Epithelial cell of esophagus (primary cell): ENCODE data around the gene TMA7.
"Not testable (repeated sequence)": the region's sequence is repeated elsewhere in the genome, so short reads cannot be mapped to it uniquely, and the experiment has no call there.

Source experiments
- DNase-seq: peaks from one replicate; pipeline ENCODE4 v3.0.0; 2010; ENCODE audit warnings: low read depth
- H3K4me3 ChIP-seq: 2 replicates; pipeline ENCODE4 v1.5.1; 2011; ENCODE audit warnings: mild to moderate bottlenecking, low read length, control low read depth
- TF ChIP-seq, protein P1 (sequence below): IDR thresholded peaks from 2 replicates; pipeline ENCODE4 v1.5.1; 2011; ENCODE audit warnings: low read depth, mild to moderate bottlenecking, low read length, control low read depth, inconsistent platforms; ENCODE audit not compliant: insufficient read depth; ENCODE audit errors: missing control alignments

Gene TMA7

DNA sequence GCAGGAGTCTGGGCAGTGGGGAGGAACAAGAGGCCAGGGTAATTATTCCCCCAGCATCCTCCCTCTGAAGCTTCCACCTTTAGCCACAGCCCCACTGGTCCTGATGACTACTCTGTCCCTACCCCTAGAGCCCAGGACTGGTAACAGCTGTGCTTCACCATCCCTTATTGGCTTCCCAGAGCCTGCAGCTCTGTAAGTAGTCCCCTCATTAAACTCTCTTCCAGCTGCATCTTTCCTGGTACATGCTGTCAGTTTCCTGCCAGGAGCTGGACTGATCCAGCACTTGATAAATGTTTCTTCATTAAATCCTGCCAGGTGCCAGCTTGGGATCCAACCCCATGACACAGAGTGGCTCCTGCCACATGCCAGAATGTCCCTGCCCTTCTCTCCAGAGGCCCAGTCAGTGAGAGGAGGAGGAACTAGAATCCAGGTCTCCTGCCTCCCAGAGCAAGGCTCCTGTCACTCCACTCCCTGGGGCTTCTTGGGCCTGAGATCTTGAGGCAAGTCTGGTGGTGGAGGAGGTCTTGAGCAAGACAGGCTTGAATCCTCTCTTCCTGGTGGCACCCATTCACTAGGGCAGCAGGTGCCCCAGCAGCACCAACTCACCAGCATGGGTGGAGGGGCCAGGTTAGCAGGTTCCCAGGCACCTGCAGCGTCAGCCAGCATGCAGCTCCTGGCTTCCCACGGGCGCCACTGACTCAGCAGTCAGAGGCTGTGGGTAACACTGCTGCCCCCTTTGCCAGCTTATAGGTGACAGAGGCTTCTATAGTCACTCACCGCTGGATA, 40.5 kb upstream of the TMA7 start:
- DNase-seq: peak; percentile 73
- TF ChIP-seq, protein P1, sequence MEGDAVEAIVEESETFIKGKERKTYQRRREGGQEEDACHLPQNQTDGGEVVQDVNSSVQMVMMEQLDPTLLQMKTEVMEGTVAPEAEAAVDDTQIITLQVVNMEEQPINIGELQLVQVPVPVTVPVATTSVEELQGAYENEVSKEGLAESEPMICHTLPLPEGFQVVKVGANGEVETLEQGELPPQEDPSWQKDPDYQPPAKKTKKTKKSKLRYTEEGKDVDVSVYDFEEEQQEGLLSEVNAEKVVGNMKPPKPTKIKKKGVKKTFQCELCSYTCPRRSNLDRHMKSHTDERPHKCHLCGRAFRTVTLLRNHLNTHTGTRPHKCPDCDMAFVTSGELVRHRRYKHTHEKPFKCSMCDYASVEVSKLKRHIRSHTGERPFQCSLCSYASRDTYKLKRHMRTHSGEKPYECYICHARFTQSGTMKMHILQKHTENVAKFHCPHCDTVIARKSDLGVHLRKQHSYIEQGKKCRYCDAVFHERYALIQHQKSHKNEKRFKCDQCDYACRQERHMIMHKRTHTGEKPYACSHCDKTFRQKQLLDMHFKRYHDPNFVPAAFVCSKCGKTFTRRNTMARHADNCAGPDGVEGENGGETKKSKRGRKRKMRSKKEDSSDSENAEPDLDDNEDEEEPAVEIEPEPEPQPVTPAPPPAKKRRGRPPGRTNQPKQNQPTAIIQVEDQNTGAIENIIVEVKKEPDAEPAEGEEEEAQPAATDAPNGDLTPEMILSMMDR: peak; percentile 12
- H3K4me3 ChIP-seq: no peak overlapping the region

DNA sequence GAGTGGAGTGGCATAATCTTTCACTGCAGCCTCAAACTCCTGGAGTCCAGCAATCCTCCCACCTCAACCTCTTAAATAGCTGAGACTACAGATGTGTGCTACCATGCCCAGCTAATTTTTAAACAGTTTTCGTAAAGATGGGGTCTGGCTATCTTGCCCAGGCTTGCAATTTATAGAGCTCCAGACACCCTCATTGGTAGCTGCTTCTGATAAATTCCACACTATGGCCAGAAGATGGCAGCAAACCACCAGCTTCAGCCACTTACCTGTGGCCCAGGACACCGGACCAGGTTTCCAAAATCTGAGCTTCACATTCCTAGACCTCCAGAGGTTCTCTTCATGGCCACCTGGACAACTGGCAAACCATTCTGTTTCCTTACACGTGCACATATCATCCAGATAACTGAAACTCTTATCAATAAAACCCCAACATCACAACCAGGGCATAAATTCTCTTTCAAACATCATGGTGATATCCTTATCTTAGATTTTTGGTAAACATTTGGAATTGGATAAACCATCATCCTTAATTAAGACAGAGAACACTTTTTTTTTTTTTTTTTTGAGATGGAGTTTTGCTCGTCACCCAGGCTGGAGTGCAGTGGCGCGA, 39.1 kb upstream of the TMA7 start:
- DNase-seq: peak; percentile 82
- no peak overlapping the region for H3K4me3 ChIP-seq
- TF ChIP-seq, protein P1: peak; percentile 89

DNA sequence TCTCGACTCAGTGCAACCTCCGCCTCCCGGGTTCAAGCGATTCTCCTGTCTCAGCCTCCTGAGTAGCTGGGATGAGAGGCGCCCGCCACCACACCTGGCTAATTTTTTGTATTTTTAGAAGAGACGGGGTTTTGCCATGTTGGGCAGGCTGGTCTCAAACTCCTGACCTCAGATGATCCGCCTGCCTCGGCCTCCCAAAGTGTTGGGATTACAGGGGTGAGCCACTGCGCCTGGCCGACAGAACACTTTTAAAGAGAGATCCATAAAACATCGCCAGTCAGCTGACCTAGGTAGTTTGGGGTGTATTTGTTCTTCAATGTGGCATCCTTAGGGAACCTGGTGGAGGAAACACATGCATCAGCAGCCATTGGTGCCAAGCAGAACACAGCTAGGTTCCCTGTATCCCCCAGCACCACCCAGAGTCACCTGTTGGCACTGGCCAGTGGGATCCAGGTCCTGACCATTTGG, 38.6 kb upstream of the TMA7 start:
- H3K4me3 ChIP-seq: not testable (repeated sequence)

DNA sequence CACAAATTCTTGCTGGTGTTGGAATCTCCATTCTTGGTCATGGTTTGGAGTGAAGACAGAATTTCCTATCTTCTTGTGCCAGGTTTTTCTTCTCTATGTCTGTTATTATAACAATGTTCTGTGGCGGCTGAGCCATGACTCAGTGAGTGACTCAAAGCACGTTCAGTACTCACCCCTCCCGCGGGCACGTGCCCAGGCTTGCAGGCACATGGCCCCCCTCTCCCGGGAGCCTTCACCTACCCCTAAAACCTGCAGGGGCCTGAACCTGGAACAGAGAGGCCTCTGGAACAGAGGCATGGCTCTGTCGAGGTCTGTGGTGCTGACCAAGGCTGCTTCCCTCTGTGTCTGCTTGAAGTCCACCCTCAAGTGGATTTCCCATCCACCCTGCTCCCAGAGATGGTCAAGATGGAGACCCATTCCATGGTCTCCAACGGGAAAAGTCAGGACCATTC, 37.8 kb upstream of the TMA7 start:
- H3K4me3 ChIP-seq: no peak overlapping the region
- DNase-seq: peak; percentile 97
- TF ChIP-seq, protein P1: no peak

More for the DNA sequence above, 38.6 kb upstream of the TMA7 start:
- not testable (repeated sequence) for DNase-seq

DNA sequence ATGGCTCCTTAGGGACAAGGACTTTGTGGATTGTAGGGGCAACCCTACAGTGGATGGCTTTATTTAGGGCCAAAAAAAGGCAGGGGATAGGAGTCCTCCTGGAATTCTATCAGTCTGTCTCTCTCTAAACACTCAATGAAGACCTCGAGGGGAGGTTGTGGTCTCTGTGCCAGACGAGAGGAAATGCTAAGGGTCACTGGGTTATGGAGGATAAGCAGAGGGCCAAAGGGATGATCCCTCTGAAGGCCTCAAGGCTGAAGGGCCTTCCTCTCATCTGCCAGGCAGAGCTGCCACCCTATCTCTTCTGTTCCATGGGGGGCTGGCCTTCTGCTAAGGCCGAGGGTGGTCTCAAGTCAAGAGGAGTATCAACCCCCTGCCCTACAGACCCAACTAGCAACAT, 37.1 kb upstream of the TMA7 start:
- TF ChIP-seq, protein P1: no peak
- no peak overlapping the region for H3K4me3 ChIP-seq
- no peak for DNase-seq

DNA sequence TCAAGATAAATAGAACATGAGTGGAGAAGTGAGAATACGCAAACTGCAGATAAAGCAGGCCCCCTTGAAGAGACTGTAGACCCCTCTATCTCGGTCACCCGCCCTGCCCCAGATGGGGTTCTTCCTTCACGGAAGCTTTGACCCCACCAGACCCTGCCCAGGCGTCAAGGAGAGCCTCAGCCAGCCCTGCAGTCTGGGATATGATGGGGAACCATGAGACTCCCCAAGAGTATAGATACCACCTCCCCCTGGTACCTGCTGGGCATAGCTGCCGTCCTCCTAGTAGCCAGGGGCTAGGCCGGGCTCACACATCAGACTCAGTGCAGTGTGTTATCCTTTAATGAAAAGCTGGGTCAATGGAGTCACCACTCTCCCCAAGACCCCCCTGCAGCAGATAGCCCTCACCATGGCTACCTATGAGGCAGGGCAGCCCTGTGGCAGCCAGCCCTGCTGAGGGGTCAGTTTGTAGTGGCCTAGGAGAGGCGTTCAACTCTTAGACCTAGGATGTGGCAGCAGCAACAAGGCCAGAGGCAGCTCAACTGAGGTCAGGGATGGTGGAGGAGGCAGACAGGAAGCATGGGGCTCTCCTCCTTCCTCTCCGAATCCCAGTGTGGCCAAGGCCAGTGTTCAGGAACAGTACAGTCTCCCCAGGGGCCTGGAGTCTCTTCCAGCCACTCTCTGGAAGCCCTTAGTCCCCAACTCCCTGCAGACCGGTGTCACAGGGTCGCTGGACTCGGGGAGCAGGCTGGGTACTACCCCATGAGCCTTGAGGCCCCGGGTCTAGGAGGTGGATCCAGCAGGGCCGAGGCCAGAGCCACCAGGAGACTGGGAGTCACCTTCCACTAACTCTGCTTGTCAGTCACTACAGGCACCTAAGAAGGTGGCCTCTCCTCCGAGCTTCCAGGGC, 36.3 kb upstream of the TMA7 start:
- H3K4me3 ChIP-seq: no peak overlapping the region
- DNase-seq: no peak
- TF ChIP-seq, protein P1: no peak
